ENCODE results near the gene U2AF1. TPM values are rescaled to one million over a fixed set of nuclear protein-coding genes. Genes with fewer than 3 reads are reported as not detected.
"Not testable (repeated sequence)": the region's sequence is repeated elsewhere in the genome, so short reads cannot be mapped to it uniquely, and the experiment has no call there.

Gene U2AF1
- total RNA-seq, 1 donor from 2014 or later: 18.0 TPM

GRCh38 chr21:43076643-43077042, 30.7 kb downstream of the U2AF1 start:
- DNase-seq (ENCODE audit: low spot score): not testable (repeated sequence)

- DNase-seq (ENCODE audit: low spot score): not testable (repeated sequence)
Measured at GRCh38 chr21:43076023-43076637, 31.2 kb downstream of the U2AF1 start.

GRCh38 chr21:43075170-43076022, 32.0 kb downstream of the U2AF1 start, which contains the start of gene CBS:
CBS (minus strand) TSS chr21:43075835; CDS start chr21:43072193, 3,642 bp downstream.
- not testable (repeated sequence) for DNase-seq (ENCODE audit: low spot score)

GRCh38 chr21:43074401-43075169, 32.8 kb downstream of the U2AF1 start:
- DNase-seq (ENCODE audit: low spot score): not testable (repeated sequence)

DNA sequence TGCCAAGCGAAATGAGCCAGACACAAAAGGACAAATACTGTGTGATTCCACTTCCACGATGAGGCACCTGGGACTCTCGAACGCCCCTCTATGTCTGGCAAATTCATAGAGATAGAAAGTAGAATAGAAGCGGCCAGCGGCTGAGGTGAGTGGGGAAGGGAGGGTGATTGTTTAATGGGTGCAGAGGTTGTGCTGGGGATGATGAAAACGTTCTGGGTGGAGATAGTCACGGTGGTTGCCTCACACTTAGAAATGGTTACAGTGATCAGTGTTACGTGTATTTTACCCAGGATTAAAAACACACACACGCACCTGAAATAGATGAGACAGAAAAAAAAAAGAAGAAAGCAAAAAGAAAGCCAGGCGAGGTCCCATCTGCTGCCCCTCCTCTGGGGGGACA, 34.6 kb downstream of the U2AF1 start:
- not testable (repeated sequence) for DNase-seq (ENCODE audit: low spot score)

GRCh38 chr21:43069682-43070081, 37.7 kb downstream of the U2AF1 start:
- DNase-seq (ENCODE audit: low spot score): not testable (repeated sequence)

DNA sequence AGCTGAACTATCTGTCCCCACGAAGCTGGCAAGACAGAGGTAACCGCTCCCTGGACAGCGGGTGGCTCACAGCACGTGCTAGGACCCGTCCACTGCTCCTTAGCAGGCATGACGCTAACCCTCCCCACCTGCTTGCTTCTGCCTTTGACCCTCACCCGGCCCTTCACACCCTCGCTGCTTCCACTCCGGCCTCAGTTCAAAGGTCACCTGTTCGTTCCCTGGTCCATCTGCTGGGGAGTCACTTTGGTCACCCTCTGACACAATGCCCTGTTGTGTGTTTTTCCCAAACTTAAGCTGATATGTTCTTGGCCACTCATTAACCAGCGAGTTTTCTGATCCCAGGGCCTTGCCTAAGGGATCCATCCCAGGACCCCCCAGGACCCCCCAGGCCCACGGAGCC, 39.3 kb downstream of the U2AF1 start:
- not testable (repeated sequence) for DNase-seq (ENCODE audit: low spot score)

DNA sequence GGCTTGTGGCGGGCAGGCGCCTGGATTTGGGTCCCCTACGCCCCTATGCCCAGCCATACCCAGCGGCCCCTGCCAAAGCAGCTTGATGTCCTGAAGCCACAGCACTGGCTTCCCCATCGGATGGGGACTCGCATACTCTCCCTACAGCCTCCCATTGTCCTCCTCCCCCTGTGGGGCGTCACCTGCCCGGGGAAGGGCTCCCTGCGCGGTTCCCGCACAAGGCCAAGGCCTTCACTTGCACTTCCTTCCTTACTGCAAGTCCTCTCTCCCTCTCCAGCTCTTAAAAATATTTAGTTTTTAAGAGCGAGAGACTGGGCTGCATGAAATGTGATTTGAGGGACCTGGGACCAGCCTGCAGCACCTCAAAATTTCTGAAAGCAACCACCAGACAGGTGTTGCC, 40.7 kb downstream of the U2AF1 start:
- not testable (repeated sequence) for DNase-seq (ENCODE audit: low spot score)

- DNase-seq (ENCODE audit: low spot score): not testable (repeated sequence)
Measured at GRCh38 chr21:43065991-43066390, 41.4 kb downstream of the U2AF1 start.

GRCh38 chr21:43064265-43064917, 43.0 kb downstream of the U2AF1 start:
- not testable (repeated sequence) for DNase-seq (ENCODE audit: low spot score)

DNA sequence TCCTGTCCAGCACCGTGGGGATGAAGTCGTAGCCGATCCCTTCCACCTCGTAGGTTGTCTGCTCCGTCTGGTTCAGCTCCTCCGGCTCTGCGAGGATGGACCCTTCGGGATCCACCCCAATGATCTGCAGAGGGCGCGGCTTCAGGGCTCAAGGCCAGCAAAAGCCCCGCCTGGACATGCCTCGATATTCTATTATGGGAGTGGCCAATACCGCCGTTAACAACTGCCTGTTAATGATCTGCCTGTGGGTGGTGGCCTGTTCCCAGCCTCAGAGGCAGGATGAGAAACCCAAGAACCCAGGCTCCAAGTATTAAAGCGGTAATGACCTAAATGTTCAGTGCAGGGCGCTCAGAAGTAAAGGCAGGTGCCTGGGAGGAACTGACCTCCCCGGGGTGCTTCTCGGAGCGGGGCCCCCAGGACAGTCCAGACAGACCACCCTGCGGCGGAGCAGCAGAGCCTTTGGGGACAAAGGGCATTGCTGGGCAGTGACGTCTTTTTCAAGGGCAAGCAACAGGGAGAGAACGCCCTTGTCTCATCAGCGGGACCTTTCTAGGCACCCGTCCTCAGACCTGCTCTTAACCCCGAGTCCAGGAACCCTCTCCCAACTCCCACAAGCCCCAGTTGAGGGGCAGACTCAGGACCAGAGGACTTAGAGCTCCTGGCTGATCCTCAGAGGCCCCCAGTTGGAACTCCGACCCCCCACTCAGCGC, 44.3 kb downstream of the U2AF1 start:
- not testable (repeated sequence) for DNase-seq (ENCODE audit: low spot score)

DNA sequence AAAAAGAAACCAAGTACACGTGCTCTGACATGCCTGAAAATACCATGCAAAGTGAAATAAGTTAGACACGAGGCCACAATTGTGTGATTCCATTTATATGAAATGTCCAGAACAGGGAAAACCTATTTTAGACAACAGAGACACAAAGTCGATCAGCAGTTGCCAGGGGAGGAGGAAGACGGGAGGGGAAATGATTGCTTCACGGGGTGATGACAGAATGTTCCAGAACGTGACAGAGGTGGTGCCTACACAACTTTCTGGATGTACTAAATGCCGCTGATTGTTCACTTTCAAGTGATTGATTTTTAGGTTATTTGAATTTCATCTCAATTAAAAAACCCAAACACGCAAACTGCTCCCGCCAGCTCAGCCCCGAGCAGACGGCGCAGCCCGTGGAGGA, 54.3 kb downstream of the U2AF1 start:
- not testable (repeated sequence) for DNase-seq (ENCODE audit: low spot score)

GRCh38 chr21:43045876-43046821, 61.2 kb downstream of the U2AF1 start:
- DNase-seq (ENCODE audit: low spot score): not testable (repeated sequence)

DNA sequence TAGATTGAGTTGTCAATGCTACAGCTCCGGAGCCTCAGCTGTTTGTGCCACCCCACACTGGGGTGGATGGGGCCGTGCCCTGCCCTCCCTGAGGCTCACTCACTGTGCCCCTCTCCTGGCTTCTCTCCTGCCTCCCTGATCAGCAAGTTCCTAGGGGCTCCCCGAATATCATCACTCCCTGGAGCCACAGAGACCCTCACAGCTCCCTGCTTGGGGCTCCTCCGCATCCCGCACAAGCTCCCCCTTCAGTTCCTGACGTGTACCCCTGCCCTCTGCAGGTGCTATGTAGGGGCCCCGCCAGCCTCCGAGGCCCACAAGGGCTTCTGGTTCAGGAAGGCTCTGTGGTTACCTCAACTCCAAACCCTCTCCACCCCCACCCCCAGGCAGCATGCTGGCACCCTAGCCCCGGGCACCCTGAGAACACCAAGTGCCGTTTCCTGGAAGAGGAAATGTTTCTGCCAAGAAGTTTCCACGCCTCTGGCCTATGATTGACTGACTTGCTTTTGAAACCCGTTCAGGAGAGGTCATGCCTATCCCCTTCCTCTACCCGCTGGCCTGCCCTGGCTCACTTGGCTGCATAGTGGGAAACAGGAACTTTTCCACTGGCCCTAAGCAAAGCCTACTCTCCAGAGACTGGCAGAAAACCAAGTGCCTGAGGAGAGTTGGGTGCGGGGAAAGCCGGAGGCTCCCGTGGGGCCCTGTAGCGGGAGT, 62.0 kb downstream of the U2AF1 start:
- DNase-seq (ENCODE audit: low spot score): not testable (repeated sequence)

- not testable (repeated sequence) for DNase-seq (ENCODE audit: low spot score)
Measured at GRCh38 chr21:43044547-43044946, 62.8 kb downstream of the U2AF1 start.

GRCh38 chr21:43043291-43043690, 64.1 kb downstream of the U2AF1 start:
- DNase-seq (ENCODE audit: low spot score): not testable (repeated sequence)

All from mucosa of gallbladder (tissue), 1 donor.